NAMALWA (cell line): ENCODE results near the gene BASP1.
A peak's percentile ranks its signal among the peaks of the same experiment; 100 is the strongest.
"Not testable (repeated sequence)": the region's sequence is repeated elsewhere in the genome, so short reads cannot be mapped to it uniquely, and the experiment has no call there.

Source experiments
- DNase-seq: peaks from one replicate; pipeline ENCODE4 v3.0.0-alpha.2; 2015; ENCODE audit warnings: low spot score

BASP1 gene

GRCh38 chr5:17191574-17191973 is 25.9 kb upstream of the BASP1 start:
- DNase-seq = not testable (repeated sequence)

GRCh38 chr5:17192191-17192590 is 25.2 kb upstream of the BASP1 start:
- no peak for DNase-seq

- DNase-seq = no peak
Measured at GRCh38 chr5:17196024-17196423, 21.4 kb upstream of the BASP1 start.

GRCh38 chr5:17196697-17197096 is 20.7 kb upstream of the BASP1 start:
- DNase-seq = no peak

GRCh38 chr5:17203329-17204132 is 13.9 kb upstream of the BASP1 start:
- DNase-seq = peak; percentile 80

- no peak for DNase-seq
Measured at GRCh38 chr5:17204133-17204489, 13.3 kb upstream of the BASP1 start.

- no peak for DNase-seq
Measured at GRCh38 chr5:17206021-17206420, 11.4 kb upstream of the BASP1 start.

GRCh38 chr5:17212191-17212590 is 5.2 kb upstream of the BASP1 start:
- no peak for DNase-seq

GRCh38 chr5:17212996-17213395 is 4.4 kb upstream of the BASP1 start:
- DNase-seq = no peak

- DNase-seq = no peak
Measured at GRCh38 chr5:17213938-17214337, 3.5 kb upstream of the BASP1 start.

- DNase-seq = no peak
Measured at GRCh38 chr5:17214893-17215292, 2.5 kb upstream of the BASP1 start.

GRCh38 chr5:17215361-17215760 is 2.1 kb upstream of the BASP1 start:
- no peak for DNase-seq

GRCh38 chr5:17216176-17216973 is 1.1 kb upstream of the BASP1 start:
- peak; percentile 86 for DNase-seq

GRCh38 chr5:17216974-17217492 is 398 bp upstream of the BASP1 start:
- DNase-seq = no peak

GRCh38 chr5:17218353-17219005 is 1.0 kb downstream of the BASP1 start:
- DNase-seq = peak; percentile 15

- no peak for DNase-seq
Measured at GRCh38 chr5:17219006-17219422, 1.6 kb downstream of the BASP1 start.

GRCh38 chr5:17219469-17219868 is 2.0 kb downstream of the BASP1 start:
- DNase-seq = no peak

- no peak for DNase-seq
Measured at GRCh38 chr5:17219992-17220391, 2.6 kb downstream of the BASP1 start.

- no peak for DNase-seq
Measured at GRCh38 chr5:17220469-17220868, 3.0 kb downstream of the BASP1 start.

GRCh38 chr5:17221843-17222636 is 4.6 kb downstream of the BASP1 start:
- DNase-seq = no peak

- DNase-seq = no peak
Measured at GRCh38 chr5:17222664-17223063, 5.2 kb downstream of the BASP1 start.
